Fibroblast of mammary gland (primary cell): ENCODE results near the gene CLSTN2.

Source experiments
- DNase-seq: peaks from one replicate; pipeline ENCODE4 v3.0.0-alpha.2; 2010; ENCODE audit warnings: low read depth
- H3K4me3 ChIP-seq: 2 replicates; pipeline ENCODE4 v1.5.1; 2011; ENCODE audit warnings: low read depth, mild to moderate bottlenecking, low read length, moderate library complexity; ENCODE audit not compliant: control insufficient read depth
- CTCF ChIP-seq: conservative IDR thresholded peaks from 2 replicates; pipeline ENCODE4 v1.5.1; 2011; ENCODE audit warnings: low read depth, low read length, inconsistent platforms; ENCODE audit not compliant: control insufficient read depth, insufficient read depth

The CLSTN2 gene

GRCh38 chr3:140031170-140031569 lies 96.2 kb downstream of the CLSTN2 start:
- no peak overlapping the region for H3K4me3 ChIP-seq
- TF ChIP-seq CTCF: no peak
- DNase-seq: no peak

DNA sequence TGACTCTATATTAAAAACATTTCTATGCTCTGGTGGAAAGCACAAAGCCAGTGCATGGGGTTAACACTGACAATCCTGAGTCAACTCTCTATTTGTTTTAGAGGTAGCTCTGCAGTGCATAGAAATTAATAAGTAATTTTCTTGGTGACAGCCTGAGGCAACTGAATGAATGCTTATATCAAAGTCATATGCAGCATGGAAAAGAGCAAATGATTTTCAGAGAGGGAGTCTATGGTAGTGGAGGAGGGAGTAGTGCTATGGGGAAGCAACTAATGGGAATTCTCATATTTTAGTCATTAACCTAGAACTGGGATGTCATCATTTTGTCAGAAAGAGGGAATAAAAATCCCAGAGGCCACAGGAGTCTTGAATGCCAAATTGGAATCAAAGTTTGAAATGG lies 99.1 kb downstream of the CLSTN2 start:
- no peak overlapping the region for H3K4me3 ChIP-seq
- TF ChIP-seq CTCF: no peak
- DNase-seq: no peak

- no peak for TF ChIP-seq CTCF
- H3K4me3 ChIP-seq: no peak overlapping the region
- no peak for DNase-seq
These were observed 100.9 kb downstream of the CLSTN2 start for GRCh38 chr3:140035871-140036270.

DNA sequence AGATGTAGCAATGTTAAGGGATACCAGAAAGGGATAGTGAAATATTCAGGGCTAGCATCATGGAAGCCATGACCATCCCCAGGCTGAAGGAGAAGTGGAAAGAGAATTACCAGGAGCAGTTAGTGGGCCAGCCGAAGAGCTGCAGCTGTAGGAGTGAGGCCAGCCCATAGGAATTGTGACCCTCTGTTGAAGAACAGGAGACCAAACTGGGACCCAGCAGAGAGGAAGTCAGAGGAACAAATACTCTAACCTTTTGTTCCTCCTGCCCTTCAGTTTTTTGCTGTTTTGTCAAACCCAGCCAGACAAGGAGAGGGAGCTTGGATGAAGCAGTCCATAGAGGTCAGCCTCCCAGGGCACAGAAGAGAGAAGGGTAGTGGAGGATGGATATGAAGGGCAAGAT lies 115.4 kb downstream of the CLSTN2 start:
- no peak for DNase-seq
- H3K4me3 ChIP-seq: no peak overlapping the region
- no peak for TF ChIP-seq CTCF

- no peak overlapping the region for H3K4me3 ChIP-seq
- peak; percentile 2 for DNase-seq
- TF ChIP-seq CTCF: peak; percentile 24
These were observed 116.3 kb downstream of the CLSTN2 start for GRCh38 chr3:140051019-140051957.

- TF ChIP-seq CTCF: no peak
- DNase-seq: no peak
- H3K4me3 ChIP-seq: no peak overlapping the region
These were observed 118.1 kb downstream of the CLSTN2 start for GRCh38 chr3:140052771-140053702.
